ENCODE data around the gene FURIN.

GRCh38 chr15:90862487-90862886 lies 5.9 kb upstream of the FURIN start:
- TF ChIP-seq FOXK2 (IDR thresholded peaks at IDR 0.05), result no peak
- no peak for TF ChIP-seq NFRKB (IDR thresholded peaks at IDR 0.05)
- TF ChIP-seq FOXM1 (IDR thresholded peaks at IDR 0.05; ENCODE audit: borderline replicate concordance), result no peak
- TF ChIP-seq PKNOX1 (IDR thresholded peaks at IDR 0.05), result no peak
- no peak for TF ChIP-seq ZNF384 (IDR thresholded peaks at IDR 0.05)
- no peak for TF ChIP-seq BHLHE40 (IDR thresholded peaks at IDR 0.05; ENCODE audit: borderline replicate concordance)
- TF ChIP-seq SP1 (IDR thresholded peaks at IDR 0.05), result no peak
- no peak for TF ChIP-seq HDGF (IDR thresholded peaks at IDR 0.05; ENCODE audit: borderline replicate concordance)
- TF ChIP-seq LEF1 (IDR thresholded peaks at IDR 0.05; ENCODE audit: borderline replicate concordance), result no peak
